GM19351 (cell line): ENCODE data around the gene PACC1.

Experiments used
- ATAC-seq: cut with Tn5 transposase; IDR thresholded peaks from one replicate; pipeline ENCODE4 v1.9.1; 2021; ENCODE audit warnings: mild to moderate bottlenecking, moderate library complexity; ENCODE audit not compliant: unreplicated experiment

PACC1 gene

DNA sequence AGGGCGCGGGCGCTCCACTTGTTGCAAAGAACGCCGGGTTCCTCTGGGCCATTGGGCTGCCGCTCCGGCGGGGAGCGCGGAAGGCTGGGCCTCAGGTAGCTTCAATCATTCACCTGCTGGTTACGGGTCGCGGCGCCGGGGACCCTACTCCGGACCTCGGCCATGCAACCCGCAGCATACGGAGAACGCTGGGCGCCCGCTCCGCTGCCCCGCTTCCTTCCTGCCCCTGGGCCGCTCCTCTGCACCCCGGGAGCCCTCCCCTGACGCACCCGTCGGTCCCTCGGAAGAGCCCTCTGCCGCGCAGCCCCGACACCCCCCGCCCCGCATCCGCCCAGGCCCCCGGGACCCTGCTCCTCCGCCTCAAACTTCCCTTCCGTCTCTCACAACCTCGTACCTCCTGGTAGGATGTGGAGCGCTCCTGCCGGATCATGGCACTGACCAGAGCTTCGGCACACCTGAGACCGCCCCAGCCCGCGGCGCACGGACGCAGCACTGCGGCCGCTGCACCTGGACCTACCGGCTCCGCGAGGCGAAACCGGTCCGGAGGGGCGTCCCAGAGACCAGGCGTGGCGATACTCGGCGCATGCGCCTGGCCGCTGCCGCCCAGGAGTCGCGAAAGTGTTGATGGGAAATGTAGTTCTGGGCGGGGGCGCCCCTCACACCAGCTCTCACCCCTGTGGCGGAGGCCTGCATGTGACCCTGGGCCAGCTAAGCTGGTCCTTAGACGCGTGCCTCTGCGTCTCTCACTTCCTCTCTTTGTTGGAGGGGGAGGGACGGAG, at the start of gene PACC1:
Gene PACC1, minus strand, starts transcription at position 559 of the 779 bp plus-strand sequence. Its CDS starts 129 bp downstream, at position 430.
- peak; percentile 96 for ATAC-seq

DNA sequence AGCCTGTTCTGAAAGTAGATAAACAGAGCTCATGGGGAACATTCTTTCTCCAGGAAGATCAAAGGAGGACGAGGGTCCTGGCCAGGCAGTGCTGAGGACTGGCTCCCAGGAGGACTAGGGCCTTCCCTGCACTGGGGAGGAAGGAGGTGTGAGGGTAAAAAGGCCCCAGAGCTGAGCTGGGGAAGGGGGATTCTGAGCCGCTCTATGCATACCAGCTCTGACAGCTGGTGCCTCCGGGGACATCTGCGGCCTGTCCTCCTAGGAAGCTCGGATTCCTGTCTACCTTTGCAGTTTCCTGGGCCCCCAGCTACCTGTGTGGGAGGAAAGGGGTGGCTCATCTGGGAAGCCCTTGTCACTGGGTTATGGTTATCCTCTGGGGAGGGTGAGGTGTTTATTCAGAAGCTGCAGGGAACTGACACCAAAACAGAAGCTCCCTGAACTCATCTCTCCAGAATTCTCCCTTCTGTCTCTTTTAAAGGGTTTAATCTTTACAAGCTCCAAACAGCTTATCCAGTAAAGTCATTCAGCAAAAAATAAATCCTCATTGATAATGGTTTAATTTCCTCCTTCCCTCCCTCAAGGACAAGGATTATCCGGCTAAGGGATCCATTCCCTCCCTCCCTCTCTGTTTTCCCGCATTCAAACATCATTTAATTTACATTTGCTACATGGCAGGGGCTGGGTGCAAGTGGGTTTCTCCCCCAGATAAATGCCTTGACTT, 49.0 kb upstream of the PACC1 start:
- ATAC-seq: no peak

DNA sequence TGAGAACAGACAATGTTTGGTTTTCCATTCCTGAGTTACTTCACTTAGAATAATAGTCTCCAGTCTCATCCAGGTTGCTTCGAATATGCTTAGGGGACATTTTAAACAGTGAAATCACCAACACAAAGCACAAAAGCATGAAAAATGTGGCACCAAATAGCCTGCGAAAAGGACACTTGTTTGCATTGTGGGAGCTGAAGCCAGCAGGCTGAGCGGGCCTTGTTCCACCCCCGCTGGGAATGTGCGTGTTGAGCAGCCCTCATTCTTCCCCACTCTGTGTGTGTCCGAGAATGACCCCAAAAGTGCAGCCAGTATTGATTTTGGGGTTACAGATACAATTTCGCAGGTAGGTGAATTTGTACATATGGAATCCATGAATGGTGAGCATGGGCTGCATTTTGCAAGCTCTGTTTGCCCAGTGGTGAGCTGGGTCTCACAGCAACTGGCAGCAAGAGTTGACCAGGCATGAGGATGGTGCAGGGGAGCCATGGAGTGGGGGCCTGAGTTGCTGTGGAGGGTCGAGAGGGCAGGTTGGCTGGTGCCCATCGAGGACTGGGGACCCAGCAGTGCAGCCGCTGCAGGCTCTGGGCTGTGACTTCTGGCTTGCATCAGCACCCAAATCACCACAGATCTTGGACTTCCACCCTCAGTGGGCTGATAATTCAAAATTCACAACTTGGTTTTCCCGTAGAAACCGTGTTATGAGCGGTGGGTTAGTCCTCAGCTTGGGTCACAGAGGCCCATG, 47.4 kb upstream of the PACC1 start:
- ATAC-seq: no peak

DNA sequence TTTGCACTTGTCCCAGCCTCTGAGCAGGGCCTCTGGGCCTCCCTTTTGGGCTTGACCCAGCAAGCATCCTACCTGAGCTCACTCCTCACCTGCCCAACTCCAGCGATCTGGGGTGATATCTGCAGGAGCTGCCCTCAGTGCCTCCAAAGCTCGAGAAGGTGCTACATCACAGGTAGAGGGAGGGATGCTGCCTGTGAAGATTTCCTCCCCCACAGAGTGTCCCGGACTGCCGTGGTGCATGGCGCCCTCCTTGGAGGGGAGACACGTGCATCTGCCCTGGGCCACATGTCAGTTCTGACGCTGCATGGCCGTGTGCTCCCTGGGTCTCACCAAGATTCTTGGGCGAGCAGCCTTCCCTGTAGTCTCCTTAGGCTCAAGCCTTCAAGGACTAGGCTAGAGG, 45.7 kb upstream of the PACC1 start:
- ATAC-seq: no peak

DNA sequence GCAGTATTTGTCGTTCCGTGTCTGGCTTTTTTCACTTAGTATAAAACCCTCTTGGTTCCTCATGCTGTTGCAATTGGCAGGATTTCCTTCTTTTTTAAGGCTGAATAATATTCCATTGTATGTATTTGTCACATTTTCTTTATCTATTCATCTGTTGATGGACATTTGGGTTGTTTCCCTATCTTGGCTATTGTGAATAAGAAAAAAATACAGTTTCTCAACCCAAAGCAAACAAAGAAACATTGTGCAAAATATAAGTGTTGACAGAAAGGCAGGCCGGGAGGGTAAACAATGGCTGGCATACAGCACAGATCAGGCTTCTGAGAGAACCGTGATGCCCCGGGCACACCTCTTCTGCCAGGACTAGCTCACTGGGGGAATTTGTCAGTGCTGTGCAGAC, 45.0 kb upstream of the PACC1 start:
- no peak for ATAC-seq

DNA sequence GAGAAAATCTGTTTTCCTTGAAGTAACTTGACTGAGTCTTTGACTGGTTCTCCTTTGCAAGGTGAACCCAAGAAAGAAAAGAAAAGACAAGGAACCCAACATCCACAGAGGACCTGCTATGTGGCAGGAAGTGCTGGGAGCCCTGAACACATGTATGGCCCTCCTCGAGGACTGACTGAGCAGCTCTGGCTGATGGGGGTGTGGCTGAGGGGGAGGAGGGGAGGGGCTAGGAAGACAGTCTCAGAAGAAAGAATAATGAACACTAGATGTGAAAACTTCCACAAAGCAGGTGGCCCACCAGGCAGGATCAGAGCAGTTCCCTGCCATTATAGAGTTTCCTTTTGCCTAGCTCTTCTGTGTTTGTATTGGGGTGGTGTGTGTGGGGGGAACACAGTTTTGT, 44.1 kb upstream of the PACC1 start:
- ATAC-seq: no peak

DNA sequence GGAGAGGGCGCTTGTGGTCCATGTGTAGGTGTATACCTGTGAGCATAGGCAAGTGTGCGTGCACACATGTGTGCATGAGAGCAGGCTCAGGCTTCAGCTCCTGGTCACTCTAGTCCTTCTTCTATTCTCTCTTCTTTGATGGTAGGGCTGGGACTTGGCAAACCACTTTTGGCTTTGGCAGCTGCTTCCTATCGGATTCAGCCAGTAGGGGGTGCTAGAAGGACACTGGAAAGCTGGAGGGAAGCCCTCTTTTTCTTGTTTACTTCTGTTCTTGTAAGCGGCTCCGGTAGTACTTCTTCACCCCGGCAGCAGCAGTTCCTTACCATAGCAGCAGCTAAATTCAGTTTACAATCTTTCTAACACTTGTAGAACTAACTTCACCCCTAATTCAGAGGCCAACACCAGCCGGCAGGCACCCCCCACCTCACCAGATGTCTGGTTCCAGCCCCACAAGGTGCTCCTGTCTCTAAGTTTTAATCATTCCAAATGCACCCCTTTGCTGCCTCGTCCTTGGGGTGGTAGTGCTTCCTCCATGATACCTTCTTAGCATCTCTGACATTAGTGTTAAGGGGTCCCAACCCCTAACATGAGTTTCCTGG, 43.2 kb upstream of the PACC1 start:
- no peak for ATAC-seq

DNA sequence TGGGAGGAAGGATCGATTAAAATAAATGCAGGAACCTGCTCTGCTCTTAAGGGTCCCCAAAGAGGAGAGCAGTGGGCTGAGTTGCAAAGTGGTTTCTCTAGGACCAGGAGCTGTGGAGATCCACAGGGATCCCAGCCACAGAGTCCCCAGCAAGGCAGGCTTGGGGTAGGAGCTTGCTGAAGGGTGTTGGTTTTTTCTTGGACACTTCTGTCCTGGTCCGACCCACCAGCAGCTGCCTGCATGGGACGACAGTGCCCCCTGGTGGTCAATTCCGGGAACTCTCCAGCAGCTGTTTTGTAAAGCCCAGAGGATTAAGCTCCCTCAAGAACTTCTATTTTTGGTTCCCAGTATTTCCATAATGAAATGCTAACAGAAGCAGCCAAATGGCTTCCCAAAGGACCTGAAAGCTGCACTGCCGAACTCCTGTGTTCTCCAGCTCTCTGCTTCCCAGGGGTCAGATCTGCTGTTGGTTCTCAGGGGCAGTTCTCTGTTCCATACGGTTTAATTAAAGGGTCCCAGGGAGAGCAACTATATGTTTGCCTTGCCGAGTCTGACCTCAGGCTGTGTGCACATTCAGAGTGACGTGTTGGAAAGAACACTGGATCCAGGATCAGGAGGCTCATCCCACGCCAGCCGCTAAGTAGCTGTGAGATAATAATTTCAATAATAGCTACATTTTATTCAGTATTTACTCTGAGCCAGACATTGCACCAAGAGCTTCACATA, 41.3 kb upstream of the PACC1 start:
- ATAC-seq: peak; percentile 69

DNA sequence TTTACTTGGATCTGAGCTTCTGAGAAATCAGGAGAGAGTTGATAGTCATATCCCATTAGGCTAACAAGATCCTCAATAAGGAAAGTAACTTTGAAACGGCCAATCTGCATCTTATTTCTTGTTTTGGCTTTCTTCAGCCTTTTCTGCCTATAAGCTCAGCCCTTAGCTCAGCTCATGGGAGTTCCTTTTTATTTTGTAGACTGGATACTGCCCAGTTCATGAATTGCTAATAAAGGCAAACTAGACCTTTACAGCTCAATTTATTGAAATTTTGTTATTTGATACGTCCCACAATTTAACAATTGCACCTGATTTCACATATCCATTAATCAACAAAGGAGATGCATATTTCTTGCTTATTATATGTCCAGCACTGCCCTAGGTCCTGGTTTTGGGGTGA, 40.7 kb upstream of the PACC1 start:
- no peak for ATAC-seq

DNA sequence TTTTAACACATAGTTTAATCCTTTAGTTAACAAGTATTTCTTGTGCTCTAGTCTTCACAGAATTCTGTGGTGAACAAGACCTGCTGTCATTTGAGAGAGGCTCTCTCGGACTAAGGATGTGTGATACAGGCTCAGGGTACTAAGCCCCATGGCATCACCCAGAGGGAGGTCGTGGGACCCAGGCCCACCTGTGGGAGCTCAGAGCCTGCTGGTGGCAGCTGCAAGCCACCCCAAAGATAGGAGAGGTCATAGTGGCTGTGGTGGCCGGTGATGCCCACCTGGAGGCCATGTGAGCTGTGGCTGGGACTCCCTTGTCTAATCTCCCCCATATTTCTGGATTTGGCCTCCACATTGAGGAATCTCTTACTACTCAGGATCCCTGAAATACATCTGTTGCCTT, 40.1 kb upstream of the PACC1 start:
- ATAC-seq: no peak

DNA sequence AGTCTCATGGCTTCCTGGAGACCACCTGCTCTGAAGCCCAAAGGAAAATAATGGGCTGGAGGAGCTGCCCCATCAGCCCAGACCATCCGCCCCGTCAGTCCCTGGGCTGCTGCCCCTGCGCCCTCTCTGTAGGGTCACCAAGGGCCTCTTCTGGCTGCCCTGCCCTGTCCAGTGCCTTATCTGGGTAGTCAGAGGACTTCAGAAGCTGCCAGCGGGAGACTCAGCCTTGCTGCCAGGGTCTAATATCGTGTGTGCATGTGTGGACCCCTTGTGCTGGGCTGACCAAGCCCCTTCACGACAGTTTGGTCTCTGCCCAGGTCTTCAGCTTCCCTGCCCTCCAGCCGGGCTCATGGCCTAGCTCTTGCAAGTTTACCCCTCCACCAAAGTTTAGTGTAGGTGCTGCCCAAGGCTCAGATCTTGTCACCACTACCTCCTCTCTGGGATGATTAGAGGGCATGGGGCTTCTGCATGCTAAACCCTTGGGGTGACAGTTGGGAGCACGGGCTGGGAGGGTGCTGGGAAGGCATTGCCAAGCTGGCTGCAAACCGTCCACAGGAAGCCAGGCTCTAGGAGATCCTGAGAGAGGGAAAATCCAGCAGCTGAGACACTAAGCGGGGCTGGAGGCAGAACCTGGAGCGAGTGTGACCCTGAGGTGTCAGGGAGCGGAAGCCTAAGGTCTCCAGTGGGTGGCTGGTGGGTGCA, 38.6 kb upstream of the PACC1 start:
- no peak for ATAC-seq

DNA sequence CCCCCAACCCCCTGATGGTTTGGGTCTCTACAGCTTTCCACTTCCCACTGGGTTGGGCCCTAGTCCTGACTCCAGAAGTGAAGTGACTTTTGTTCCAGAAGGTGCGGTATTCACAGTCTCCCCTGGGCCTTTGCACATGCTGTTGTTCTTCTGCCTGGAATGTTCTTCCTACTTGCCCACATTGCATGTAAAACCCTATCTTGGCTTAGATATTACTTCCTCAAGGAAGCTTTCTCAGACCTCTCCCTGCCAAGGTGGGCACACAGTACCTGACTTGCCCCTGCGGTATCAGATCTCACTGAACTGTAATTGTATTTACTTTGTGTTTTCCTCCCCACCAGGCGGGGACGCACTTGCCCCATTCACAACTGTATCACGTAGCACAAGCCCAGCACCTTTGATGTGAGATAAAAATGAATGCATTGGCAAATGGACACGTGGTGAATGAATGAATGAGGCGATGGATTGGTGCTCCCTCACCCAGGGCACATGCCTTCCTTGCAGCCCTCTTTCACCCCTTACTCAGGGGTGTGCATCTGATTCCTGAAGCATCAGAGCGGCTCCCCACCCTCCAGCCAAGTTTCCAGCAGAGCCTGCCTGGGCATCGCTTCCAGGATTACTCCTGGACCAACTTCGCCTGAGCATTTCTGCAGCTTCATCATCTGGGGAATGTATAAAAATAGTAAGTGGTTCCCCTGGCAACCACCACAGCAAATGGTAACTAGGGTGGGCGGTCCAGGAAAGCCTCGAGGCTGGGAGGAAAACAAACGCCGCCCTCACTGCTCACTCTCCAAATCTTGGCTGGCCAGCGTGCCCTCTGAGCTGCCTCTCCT, 37.9 kb upstream of the PACC1 start:
- no peak for ATAC-seq

DNA sequence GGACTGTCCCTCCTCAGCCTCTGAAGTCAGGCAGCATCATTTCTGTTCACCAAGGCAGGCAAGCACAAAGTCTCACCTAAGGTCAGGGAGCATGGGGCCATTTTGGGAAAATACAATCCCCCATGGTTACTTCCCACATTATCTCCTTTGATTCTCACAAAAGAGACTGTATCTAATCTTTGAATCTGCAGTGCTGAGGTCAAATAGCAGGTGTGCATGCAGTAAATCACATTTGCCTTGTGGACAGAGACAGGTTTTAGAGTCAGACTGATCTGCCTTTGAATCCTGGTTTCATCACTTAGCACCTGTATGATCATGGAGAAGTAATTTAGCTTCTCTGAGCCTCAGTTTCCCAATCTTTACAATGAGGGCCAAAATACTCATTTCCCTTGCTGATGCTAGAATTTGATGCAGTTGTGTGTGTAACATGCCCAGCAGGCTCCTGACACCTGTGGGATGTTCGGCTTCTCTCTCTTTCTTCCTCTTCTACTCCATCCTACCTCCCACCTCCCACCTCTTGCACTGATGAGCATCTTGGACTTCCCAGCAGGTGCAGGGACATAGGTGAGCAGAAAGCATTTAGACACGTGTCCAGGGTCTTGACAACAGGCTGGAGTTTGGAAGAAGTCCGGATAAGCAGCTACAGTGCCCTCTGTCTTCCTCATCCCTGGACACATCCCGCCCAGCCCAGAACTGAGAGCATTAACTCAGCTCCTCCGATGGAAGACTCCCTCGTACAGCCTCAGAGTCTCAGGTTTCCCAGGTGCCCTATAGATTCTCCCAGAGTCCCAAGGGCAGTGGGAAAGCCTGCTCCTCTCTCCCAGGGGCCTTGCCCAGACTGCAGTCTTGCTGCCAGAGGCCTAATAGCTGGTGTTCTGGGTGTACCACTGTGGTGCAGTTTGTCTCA, 37.0 kb upstream of the PACC1 start:
- no peak for ATAC-seq

DNA sequence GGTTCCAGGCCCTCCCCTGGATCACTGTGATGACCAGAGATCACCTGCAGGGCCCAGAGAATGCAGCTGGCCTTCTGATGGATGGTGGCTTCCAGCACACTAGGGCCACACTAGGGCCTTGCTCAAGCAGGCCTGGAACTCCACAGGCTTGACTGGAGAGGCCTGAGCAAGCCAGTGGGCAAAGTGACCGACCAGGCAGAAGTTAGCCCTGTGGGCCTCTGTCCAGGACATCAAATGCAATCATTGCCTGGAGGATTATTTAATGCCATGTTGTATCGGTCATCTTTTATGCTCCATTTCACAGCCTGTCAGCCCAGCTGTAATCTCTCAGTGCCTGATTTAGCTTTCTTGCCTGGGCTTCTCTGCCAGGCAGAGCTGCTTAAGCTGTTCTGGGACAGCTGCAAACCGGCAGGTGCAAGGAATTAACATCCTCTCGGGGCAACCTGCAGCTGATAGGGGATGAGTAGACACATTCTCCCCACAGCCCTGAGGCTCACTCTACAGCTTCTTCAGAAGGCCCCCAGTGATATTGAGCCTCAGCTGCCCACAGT, 35.7 kb upstream of the PACC1 start:
- ATAC-seq: no peak

DNA sequence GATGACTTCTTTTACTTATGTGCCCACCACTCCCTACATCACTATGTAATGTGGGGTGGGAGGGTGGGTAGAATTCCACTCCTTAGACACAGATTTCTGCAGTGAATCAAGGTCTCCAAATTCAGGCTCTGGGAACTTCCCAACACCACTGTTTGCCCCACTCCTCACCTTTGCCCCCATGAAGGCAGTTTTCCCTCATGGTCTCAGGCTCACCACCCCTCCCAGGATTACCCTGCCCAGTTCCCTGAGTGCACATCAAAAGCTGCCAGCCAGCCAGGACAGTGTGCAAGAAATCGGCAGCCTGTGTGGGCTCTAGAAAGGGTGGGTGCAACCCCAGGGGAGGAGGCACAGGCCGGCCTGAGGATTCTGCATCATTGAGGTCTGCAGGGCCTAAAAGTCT, 32.8 kb upstream of the PACC1 start:
- ATAC-seq: no peak

DNA sequence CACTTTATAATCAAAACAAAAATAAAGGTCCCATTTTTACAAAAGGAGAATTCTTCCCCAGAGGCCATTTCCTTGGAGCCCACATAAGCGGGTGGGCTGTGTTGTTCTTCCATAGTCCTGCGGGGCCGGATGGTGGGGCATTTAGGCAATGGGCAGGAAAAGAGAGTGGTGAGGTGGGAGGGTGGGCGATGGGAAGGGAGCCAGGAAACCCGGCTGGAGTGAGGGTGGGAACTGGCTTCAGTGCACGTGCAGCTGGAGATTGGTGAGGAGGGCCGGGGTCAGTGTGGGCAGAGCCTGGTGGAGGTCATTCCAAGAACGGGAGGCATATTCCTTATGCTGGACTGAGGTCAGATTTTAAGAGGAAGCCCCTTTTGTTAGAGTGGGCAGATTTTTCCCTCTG, 31.6 kb upstream of the PACC1 start:
- no peak for ATAC-seq

DNA sequence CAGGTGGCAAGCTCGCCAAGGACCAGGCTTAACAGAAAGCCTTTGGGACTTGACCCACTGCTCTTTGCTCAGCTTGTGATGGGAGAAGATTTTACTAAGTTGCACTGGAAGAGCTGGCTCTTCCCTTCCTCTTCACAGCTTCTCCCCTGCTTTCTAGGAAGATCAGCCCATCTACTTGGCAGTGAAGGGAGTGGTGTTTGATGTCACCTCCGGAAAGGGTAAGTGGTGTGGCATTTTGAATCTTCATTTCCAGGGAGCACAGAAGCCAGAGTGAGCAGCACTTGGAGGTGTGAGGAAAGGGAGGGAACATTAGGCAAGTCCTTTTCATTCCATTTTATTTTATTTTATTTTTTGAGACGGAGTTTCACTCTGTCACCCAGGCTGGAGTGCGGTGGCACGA, 27.7 kb upstream of the PACC1 start:
- ATAC-seq: no peak

DNA sequence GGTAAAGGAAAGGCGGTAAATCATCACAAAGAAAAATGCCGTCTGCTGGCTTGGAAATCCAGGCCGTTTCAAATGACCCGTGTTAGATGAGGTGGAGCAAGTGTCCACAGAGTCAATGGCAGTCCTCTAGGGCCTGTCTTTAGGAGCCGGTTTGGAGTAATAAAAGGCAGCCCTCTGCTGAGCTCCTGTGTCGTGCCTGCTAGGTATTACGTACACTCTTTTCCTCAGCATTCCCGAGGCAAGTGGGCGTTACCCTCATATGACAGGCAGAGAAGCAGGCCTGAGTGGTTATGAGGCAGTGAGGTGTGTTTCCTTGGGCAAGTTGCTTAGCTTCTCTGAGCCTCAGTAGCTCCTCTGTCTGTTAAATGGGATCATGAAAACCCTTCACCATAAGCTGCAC, 25.7 kb upstream of the PACC1 start:
- ATAC-seq: no peak
